ENCODE results near the gene SH3RF3.

The SH3RF3 gene

GRCh38 chr2:109260116-109260855, 131.3 kb downstream of the SH3RF3 start:
- DNase-seq (ENCODE audit: low read depth in 2 of 2) = no peak

DNA sequence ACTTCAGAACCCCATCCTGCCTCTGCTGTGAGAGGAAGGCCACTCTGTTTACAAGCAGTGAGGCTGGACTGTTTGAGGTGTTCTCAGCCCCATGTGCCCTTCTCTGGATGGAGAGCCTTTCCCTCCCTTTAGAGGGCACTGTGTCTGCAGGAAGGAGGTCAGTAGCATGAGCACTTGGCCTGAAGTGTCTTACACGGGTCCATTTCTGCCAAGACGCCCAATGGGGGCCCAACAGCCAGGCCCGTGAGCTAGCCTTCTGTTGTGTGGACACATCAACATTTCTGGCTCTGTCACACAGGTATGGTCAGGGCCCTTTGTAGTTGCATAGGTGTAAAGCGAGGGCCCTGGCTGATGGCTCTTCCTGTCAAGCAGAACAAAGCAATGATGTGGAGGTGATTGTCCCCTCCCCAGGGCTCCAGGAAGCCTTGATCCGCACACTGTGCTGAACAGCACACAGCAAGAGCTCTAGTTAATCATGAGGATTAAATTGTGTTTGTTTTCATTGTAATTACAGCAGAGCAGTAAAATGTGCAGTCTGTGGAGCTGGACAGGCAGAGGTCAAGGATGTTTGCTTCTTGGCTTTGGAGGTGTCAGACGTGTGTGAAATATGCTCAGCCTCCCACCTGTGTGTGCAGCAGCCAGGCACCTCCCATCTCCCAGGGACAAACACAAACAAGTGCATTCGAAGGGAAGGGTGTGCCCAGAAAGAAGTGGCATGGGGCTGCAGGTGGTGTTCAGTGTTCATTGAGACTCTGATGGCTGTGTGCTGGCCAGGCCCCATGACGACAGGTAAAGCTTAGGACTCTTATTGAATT, 132.1 kb downstream of the SH3RF3 start:
- no peak for DNase-seq (ENCODE audit: low read depth in 2 of 2)

GRCh38 chr2:109261906-109262631, 133.1 kb downstream of the SH3RF3 start:
- DNase-seq (ENCODE audit: low read depth in 2 of 2) = no peak

- DNase-seq (ENCODE audit: low read depth in 2 of 2) = no peak
Measured at GRCh38 chr2:109264595-109265328, 135.8 kb downstream of the SH3RF3 start.

DNA sequence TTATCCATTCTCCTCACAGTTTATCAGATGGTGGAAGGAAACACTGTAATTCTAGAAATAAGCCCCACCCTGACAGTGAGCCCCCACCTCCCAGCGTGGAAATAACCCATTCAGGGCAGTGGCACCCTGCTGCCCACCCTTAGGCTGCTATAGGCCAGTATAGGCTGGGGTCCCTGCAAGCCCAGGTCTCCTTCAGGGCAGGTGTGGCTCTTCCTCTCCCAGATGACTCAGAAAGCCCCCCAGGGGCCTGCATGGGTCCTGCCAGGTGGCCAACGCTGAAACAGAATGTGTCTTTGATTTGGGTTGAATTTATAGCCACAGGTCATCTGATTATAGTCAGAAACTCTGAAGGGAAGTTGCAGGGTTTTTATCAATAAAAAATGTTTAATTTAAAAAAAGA, 136.4 kb downstream of the SH3RF3 start:
- no peak for DNase-seq (ENCODE audit: low read depth in 2 of 2)

- DNase-seq (ENCODE audit: low read depth in 2 of 2) = no peak
Measured at GRCh38 chr2:109265953-109266352, 136.9 kb downstream of the SH3RF3 start.

GRCh38 chr2:109266496-109266895, 137.5 kb downstream of the SH3RF3 start:
- no peak for DNase-seq (ENCODE audit: low read depth in 2 of 2)

DNA sequence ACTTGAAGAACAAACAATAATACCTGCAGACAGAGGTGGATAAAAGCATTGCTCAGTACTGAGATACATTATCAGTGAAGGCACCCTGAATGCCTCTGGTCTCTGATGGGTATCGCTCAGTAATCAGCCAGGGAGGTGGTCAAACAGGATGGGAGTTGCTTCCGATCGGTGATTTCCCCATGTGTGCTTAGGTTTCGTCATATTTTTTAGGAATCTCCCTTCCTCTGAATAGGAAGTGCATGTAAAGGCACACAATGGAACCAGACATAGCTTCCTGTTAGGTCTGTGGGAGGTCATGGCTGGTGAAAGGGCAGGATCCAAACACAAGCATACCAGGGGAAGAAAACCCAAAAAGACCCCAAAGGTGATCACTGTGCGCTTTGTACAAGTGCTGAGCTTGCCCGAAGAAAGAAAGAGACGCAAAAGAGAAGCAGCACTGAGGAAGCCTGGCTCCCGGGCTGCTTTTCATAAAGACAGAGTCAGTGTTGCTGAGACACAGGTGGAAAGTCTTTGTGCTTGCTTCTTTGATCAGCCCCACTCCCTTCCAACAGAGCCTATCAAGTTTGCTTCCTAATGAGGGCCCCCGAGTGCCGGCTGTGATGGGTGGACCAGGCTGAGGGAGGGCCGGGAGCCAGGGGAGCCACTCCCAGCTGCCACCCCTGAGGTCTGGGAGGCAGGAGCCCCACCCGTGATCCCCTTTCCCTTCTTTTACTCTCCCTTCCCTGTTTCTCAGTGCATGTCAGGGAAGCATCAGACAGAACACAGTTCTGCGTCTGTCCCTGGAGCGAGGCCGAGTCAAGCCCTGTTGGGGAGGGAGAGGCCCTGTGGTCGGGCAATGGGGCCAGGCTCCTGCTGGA, 138.2 kb downstream of the SH3RF3 start:
- DNase-seq (ENCODE audit: low read depth in 2 of 2) = no peak

DNA sequence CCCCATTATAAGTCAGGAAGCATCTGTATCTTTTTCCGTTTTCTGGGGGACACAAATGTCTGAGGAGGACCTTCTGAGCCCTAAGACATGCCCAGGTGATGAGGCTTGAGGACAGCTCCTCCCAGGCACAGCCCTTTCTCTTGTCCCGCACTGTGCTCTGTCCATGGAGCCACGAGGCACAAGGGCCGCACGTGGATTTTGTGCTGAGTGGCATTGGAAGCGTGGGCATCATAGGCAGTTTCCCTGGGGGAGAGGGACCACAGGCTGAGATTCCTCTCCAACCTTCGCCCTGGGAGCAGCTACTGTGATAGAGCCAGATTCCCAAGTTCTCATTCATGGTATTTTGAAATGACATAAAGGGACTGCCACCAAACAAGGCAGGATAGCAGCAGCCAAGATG, 139.9 kb downstream of the SH3RF3 start:
- no peak for DNase-seq (ENCODE audit: low read depth in 2 of 2)

DNA sequence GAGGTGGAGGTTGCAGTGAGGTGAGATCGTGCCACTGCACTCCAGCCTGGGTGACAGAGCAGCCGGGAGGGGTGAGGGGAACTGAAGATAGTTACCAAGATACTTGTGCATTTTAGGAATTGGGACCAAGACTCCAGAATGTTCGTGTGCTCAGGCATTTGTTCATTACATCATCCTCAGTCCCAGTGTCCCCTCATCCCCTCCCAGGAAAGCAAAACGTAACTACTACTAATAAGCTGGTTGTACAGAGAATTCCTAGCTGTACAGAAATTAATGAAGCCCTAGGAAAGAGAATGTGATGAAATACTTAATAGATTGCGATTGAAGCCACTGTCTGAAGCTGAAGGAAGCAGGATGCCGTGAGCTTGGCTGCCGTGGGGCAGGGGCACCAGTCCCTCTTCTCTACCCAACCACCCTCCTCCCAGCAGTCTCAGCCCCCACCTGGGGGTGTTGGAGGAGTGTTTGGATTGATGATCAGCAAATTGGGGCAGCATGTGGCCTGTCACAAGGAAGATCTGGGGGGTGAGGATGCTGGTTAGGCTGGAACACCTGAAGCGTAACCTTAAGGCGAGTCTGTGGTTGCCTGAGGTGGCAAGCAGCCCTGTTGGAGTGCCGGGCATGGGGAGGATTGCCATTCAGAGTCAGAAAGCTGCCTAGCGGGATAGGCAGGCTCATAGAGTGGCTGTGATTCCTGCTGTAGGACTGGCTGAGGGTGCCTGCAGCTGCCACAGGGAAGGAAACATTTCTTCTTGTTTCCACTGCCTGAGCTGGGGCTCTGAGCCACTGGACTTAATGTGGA, 140.9 kb downstream of the SH3RF3 start:
- no peak for DNase-seq (ENCODE audit: low read depth in 2 of 2)

GRCh38 chr2:109270505-109271312, 141.7 kb downstream of the SH3RF3 start:
- DNase-seq (ENCODE audit: low read depth in 2 of 2) = no peak

DNA sequence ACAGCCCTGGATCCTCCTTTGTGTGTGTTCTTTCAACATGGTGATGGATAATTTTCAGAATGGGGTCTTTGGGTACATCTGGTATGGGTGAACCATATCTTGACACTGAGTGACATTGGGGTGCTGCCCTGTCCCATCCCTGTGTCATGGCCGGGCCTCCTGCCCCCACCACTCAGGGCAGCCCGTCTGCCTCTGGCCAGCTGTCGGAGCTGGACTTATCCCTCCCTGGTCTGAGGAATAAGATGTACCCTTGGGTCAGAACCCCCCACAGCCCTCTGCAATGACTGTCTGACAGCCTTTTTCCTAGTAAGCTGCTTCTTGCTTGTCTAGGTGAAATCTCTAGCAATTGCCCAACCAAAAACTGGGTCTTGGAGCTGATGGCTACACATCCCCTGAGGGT, 142.9 kb downstream of the SH3RF3 start:
- no peak for DNase-seq (ENCODE audit: low read depth in 2 of 2)

DNA sequence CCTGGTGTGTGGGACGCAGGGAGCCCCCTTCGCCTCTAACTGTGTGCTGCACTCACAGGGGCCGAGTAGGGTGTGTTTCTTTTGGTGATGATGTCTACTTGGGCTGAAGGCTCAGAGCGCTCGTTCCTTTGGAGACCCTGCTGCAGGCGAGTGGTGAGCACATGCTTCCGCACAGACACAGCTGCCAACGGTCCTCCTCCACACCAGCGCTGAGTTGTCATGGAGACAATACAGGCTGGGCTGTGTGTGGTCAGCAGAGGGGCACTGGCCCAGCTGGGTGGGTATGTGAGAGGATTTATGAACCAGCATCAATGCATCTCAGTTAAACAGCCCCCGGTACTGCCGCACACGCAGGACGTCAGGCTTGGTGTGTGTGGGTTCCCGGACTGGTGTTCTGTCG, 143.5 kb downstream of the SH3RF3 start:
- DNase-seq (ENCODE audit: low read depth in 2 of 2) = no peak

DNA sequence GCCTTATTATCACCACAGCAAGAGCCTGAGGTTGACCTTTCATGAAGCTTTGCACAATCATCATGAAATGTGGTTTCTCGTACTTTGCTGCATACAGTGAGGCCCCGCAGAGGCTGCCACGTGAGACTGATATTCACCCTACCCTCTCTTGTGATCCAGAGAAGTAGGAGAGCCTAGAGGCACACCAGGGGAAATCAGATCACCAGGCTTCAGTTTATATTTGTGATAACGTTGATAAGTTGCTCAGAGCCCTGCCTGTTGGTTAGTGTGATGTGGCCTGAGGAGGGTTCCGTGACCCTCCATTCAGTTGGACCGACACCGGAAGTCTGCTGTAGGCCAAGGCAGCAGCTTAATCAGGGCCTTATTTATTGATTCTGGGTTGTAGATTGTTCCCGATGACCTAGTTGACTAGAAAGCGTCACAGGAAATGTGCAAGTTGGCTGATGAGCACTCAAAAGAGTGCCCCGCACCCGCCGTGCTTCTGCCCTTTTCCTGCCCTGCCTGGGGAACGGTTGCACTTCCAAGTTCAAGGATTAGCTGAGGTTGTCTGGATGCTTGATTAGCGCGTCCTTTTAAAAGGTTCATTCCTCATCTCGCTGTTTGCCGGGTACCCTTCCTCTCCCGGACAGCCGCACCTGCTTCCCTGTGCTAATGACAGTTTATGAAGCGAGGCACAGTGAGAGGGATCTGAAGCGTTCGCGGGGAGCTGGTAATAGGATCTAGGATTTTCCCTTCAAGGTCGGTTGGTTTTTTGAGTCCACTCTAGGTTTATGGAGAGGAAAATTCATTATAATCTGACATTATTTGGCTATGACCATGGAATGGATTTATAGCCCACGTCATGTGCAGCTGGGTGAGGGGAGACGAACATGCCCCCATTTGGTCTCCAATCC, 146.4 kb downstream of the SH3RF3 start:
- no peak for DNase-seq (ENCODE audit: low read depth in 2 of 2)

- DNase-seq (ENCODE audit: low read depth in 2 of 2) = no peak
Measured at GRCh38 chr2:109277406-109277805, 148.4 kb downstream of the SH3RF3 start.

- no peak for DNase-seq (ENCODE audit: low read depth in 2 of 2)
Measured at GRCh38 chr2:109279243-109279860, 150.3 kb downstream of the SH3RF3 start.

DNA sequence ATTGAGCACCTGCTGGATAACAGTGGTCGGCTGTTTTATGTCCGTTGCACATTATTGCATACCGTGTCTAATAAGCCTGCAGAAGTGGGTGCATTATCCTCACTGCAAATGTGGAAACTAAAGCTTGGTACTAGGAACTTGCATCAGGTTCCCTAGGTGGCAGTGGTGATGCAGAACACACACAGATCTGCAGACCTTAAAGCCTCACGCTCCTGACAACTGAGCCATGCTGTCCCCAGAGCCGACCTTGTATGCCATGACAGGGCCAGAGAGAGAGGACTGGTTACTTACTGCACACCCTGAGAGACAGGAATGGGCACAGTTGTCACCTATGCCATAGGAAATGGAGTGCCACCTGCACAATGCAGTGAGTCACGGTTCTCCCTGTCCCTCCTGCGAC, 151.8 kb downstream of the SH3RF3 start:
- DNase-seq (ENCODE audit: low read depth in 2 of 2) = no peak

DNA sequence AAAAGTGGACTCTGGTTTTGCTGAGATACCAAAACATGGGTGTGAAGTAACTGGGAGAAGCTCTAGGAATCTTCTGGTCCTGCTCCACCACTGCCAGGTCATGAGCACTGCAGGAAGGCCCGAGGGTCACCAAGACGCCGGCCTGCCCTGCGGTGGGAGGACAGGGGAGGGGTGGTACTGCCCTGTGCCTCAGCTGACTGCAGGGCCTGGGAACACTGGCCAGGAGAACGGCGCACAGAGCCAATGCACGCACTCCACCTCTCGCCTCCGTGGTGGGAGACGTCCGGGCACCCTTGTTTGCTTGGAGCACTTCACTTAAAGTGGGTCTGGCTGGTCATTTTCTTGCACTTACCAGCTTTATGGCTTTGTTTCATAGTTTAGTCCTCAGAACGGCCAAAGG, 153.4 kb downstream of the SH3RF3 start:
- DNase-seq (ENCODE audit: low read depth in 2 of 2) = no peak

Data from stimulated activated CD8-positive, alpha-beta memory T cell treated with anti-CD3 and anti-CD28 coated beads, Interleukin-7, amount 100 ng/mL, for 4 hours (primary cell).